ENCODE results near the gene LMO1. TPM values are rescaled to one million over a fixed set of nuclear protein-coding genes. Genes with fewer than 3 reads are reported as not detected.

LMO1 gene
- total RNA-seq, 2 donors from 2014 or later: not detected

GRCh38 chr11:8288824-8289491, 25.3 kb upstream of the LMO1 start:
- no peak for TF ChIP-seq POLR2AphosphoS5 (IDR thresholded peaks at IDR 0.05)
- TF ChIP-seq POLR2A (IDR thresholded peaks at IDR 0.05): no peak
- TF ChIP-seq, protein P1, sequence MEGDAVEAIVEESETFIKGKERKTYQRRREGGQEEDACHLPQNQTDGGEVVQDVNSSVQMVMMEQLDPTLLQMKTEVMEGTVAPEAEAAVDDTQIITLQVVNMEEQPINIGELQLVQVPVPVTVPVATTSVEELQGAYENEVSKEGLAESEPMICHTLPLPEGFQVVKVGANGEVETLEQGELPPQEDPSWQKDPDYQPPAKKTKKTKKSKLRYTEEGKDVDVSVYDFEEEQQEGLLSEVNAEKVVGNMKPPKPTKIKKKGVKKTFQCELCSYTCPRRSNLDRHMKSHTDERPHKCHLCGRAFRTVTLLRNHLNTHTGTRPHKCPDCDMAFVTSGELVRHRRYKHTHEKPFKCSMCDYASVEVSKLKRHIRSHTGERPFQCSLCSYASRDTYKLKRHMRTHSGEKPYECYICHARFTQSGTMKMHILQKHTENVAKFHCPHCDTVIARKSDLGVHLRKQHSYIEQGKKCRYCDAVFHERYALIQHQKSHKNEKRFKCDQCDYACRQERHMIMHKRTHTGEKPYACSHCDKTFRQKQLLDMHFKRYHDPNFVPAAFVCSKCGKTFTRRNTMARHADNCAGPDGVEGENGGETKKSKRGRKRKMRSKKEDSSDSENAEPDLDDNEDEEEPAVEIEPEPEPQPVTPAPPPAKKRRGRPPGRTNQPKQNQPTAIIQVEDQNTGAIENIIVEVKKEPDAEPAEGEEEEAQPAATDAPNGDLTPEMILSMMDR (IDR thresholded peaks at IDR 0.05): no peak
- no peaks in the 10 kb centered on the region for H3K9me3 ChIP-seq
- H3K27ac ChIP-seq: no peak overlapping the region
- no peaks in the 10 kb centered on the region for H3K27me3 ChIP-seq (replicated peaks; ENCODE audit: insufficient read depth)
- WGBS: 94% methylated on average over 13 of the region's 13 CpGs
- no peak for DNase-seq (ENCODE audit: low spot score)
- no peaks in the 10 kb centered on the region for H3K4me1 ChIP-seq (replicated peaks)
- no peak overlapping the region for H3K4me3 ChIP-seq
- no peaks in the 10 kb centered on the region for H3K36me3 ChIP-seq
- intact Hi-C loops (cut with DNase I): no loop called here

DNA sequence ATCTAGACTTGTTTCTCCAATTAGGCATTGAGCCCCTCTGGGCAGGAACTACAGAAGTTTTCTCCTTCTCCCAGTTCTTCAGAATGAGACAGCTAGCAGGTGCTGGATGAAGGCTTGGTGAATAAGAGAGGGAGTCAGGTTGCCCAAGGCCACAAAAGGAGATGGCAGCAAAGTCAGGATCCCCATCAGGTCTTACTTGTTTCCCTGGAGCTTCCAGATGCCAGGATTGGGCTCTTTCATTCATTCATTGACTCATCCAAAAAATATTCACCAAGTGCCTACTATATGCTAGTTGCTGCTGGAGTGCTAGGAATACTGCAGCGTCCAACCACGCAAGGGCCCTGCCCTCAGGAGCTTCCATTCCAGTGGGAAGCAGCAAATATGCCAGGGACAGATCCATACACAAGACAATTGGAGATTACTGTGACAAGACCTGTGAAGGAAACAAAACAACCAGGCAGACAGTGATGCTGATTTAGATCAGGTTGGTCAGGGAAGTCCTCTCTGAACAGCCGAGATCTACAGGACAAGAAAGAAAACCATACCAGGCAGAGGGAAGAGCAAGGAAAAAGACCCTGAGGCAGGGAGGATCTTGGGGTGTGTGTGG, 24.6 kb upstream of the LMO1 start:
- intact Hi-C loops (cut with DNase I): no loop called here
- Histone ChIP-seq H3K36me3 (no peaks in the 10 kb centered on the region), H3K27ac (no peak overlapping the region), H3K9me3 (no peaks in the 10 kb centered on the region), H3K27me3 (replicated peaks; ENCODE audit: insufficient read depth) (no peaks in the 10 kb centered on the region), H3K4me3 (no peak overlapping the region), H3K4me1 (replicated peaks) (no peaks in the 10 kb centered on the region)
- TF ChIP-seq, protein P1 (IDR thresholded peaks at IDR 0.05): no peak
- TF ChIP-seq POLR2A (IDR thresholded peaks at IDR 0.05) (no peak), POLR2AphosphoS5 (IDR thresholded peaks at IDR 0.05) (no peak)
- DNase-seq (ENCODE audit: low spot score): no peak
- 59% methylated on average over 3 of the region's 3 CpGs for WGBS

GRCh38 chr11:8287703-8288102, 24.0 kb upstream of the LMO1 start:
- H3K36me3 ChIP-seq: no peaks in the 10 kb centered on the region
- TF ChIP-seq, protein P1 (IDR thresholded peaks at IDR 0.05): no peak
- TF ChIP-seq POLR2A (IDR thresholded peaks at IDR 0.05): no peak
- TF ChIP-seq POLR2AphosphoS5 (IDR thresholded peaks at IDR 0.05): no peak
- H3K9me3 ChIP-seq: no peaks in the 10 kb centered on the region
- intact Hi-C loops (cut with DNase I): no loop called here
- no peak for DNase-seq (ENCODE audit: low spot score)
- no peaks in the 10 kb centered on the region for H3K27me3 ChIP-seq (replicated peaks; ENCODE audit: insufficient read depth)
- H3K4me1 ChIP-seq (replicated peaks): no peaks in the 10 kb centered on the region
- H3K4me3 ChIP-seq: no peak overlapping the region
- no peak overlapping the region for H3K27ac ChIP-seq

GRCh38 chr11:8287297-8287696, 23.6 kb upstream of the LMO1 start:
- TF ChIP-seq POLR2AphosphoS5 (IDR thresholded peaks at IDR 0.05) (no peak), POLR2A (IDR thresholded peaks at IDR 0.05) (no peak)
- TF ChIP-seq, protein P1 (IDR thresholded peaks at IDR 0.05): no peak
- no peaks in the 10 kb centered on the region for H3K9me3 ChIP-seq
- WGBS: 87% methylated on average over 5 of the region's 5 CpGs
- no peaks in the 10 kb centered on the region for H3K4me1 ChIP-seq (replicated peaks)
- no peaks in the 10 kb centered on the region for H3K36me3 ChIP-seq
- H3K27ac ChIP-seq: no peak overlapping the region
- intact Hi-C loops (cut with DNase I): no loop called here
- no peak for DNase-seq (ENCODE audit: low spot score)
- H3K4me3 ChIP-seq: no peak overlapping the region
- H3K27me3 ChIP-seq (replicated peaks; ENCODE audit: insufficient read depth): no peaks in the 10 kb centered on the region

GRCh38 chr11:8286886-8287285, 23.2 kb upstream of the LMO1 start:
- DNase-seq (ENCODE audit: low spot score): no peak
- intact Hi-C loops (cut with DNase I): no loop called here
- H3K9me3 ChIP-seq: no peaks in the 10 kb centered on the region
- H3K4me1 ChIP-seq (replicated peaks): no peaks in the 10 kb centered on the region
- TF ChIP-seq POLR2AphosphoS5 (IDR thresholded peaks at IDR 0.05): no peak
- TF ChIP-seq POLR2A (IDR thresholded peaks at IDR 0.05): no peak
- TF ChIP-seq, protein P1 (IDR thresholded peaks at IDR 0.05): no peak
- H3K4me3 ChIP-seq: no peak overlapping the region
- H3K27ac ChIP-seq: no peak overlapping the region
- H3K27me3 ChIP-seq (replicated peaks; ENCODE audit: insufficient read depth): no peaks in the 10 kb centered on the region
- whole genome bisulfite sequencing: 75% methylated on average over 2 of the region's 2 CpGs
- H3K36me3 ChIP-seq: no peaks in the 10 kb centered on the region

Data from prostate gland (tissue), 2 donors.